H1 (cell line): ENCODE data around the gene TTYH2. TPM values are rescaled to one million over a fixed set of nuclear protein-coding genes. Genes with fewer than 3 reads are reported as not detected.
A peak's percentile ranks its signal among the peaks of the same experiment; 100 is the strongest.

Experiments
- CTCF ChIA-PET: fragments of 300-600 bp; sonication (Branson Sonifier 250); formaldehyde crosslinking; loops from one replicate; lab custom pipeline; 2021; ENCODE audit not compliant: partially characterized antibody; lab: Charles Lee
- POLR2A ChIA-PET: fragments of 300-600 bp; sonication (Branson Sonifier 250); formaldehyde crosslinking; loops from one replicate; lab custom pipeline; 2021; ENCODE audit warnings: inconsistent platforms; ENCODE audit not compliant: partially characterized antibody; lab: Charles Lee
- DNase-seq, 2 experiments: peaks; one replicate each; pipeline versions ENCODE4 v3.0.0 to v3.0.0-alpha.2; 2010 to 2022; ENCODE audit warnings: low spot score in 2 of 2, low read depth in 1 of 2, mixed read lengths in 1 of 2
- FAIRE-seq: peaks from 2 replicates; lab custom pipeline; 2011; peaks lifted over from hg19 to GRCh38; lab: Jason Lieb, UNC
- H2AFZ ChIP-seq: 2 replicates; pipeline ENCODE4 v1.8.1; 2012; ENCODE audit warnings: low read length, inconsistent platforms
- H2AK5ac ChIP-seq: 2 replicates; pipeline ENCODE4 v1.6.1; 2013; ENCODE audit warnings: low read depth, low read length
- H2BK120ac ChIP-seq: replicated peaks from 2 replicates; pipeline ENCODE3; 2013; ENCODE audit warnings: low read depth, low read length, inconsistent platforms
- H2BK12ac ChIP-seq: 2 replicates; pipeline ENCODE4 v1.6.1; 2013; ENCODE audit warnings: low read depth, low read length
- H2BK15ac ChIP-seq: 2 replicates; pipeline ENCODE4 v1.6.1; 2013; ENCODE audit warnings: low read length
- H2BK20ac ChIP-seq: 2 replicates; pipeline ENCODE4 v1.6.1; 2013; ENCODE audit warnings: low read length
- H2BK5ac ChIP-seq: 2 replicates; pipeline ENCODE4 v1.6.1; 2013; ENCODE audit warnings: low read depth, low read length
- H3K14ac ChIP-seq: 2 replicates; pipeline ENCODE4 v1.6.1; 2013; ENCODE audit warnings: inconsistent platforms; ENCODE audit not compliant: insufficient read length
- H3K18ac ChIP-seq: 2 replicates; pipeline ENCODE4 v1.6.1; 2013; ENCODE audit warnings: low read length; ENCODE audit errors: extremely low read depth
- H3K23ac ChIP-seq: 2 replicates; pipeline ENCODE4 v1.6.1; 2013; ENCODE audit warnings: inconsistent platforms; ENCODE audit not compliant: insufficient read length
- H3K23me2 ChIP-seq: 2 replicates; pipeline ENCODE4 v1.6.1; 2013; ENCODE audit warnings: low read depth, low read length
- H3K27ac ChIP-seq: 2 replicates; pipeline ENCODE4 v1.6.1; 2011; ENCODE audit warnings: low read depth, low read length, inconsistent platforms
- H3K27me3 ChIP-seq, 4 experiments: replicated peaks in 1 of 4; 1 replicate in 1 of 4; 2 replicates in 3 of 4; pipeline versions ENCODE4 v1.6.1 to v1.8.1; 2011 to 2013; ENCODE audit warnings: low read length in 3 of 4, mild to moderate bottlenecking in 3 of 4, inconsistent platforms in 2 of 4, mixed read lengths in 2 of 4, moderate library complexity in 1 of 4; ENCODE audit not compliant: control insufficient read depth in 3 of 4, insufficient read depth in 3 of 4; ENCODE audit errors: extremely low read depth in 1 of 4
- H3K36me3 ChIP-seq, 4 experiments: 2 replicates each; pipeline versions ENCODE4 v1.6.1 to v1.8.1; 2011 to 2013; ENCODE audit warnings: mild to moderate bottlenecking in 4 of 4, low read length in 3 of 4, moderate library complexity in 2 of 4, control low read depth in 1 of 4, inconsistent platforms in 1 of 4; ENCODE audit not compliant: insufficient read depth in 4 of 4, control insufficient read depth in 2 of 4
- H3K4ac ChIP-seq: replicated peaks from 2 replicates; pipeline ENCODE3; 2013; ENCODE audit warnings: low read length, low read depth, mixed read lengths, inconsistent platforms; ENCODE audit not compliant: insufficient read length
- H3K4me1 ChIP-seq, 4 experiments: replicated peaks in 1 of 4; 1 replicate in 1 of 4; 2 replicates in 3 of 4; pipeline versions ENCODE4 v1.6.1 to v1.8.1; 2011 to 2013; ENCODE audit warnings: low read length in 3 of 4, inconsistent platforms in 2 of 4, mixed read lengths in 1 of 4; ENCODE audit not compliant: insufficient read depth in 4 of 4, control insufficient read depth in 3 of 4
- H3K4me2 ChIP-seq, 2 experiments: 2 replicates each; pipeline versions ENCODE4 v1.6.1 to v1.8.1; 2011 to 2013; ENCODE audit warnings: low read depth in 2 of 2, low read length in 2 of 2, control low read depth in 1 of 2, inconsistent platforms in 1 of 2, mild to moderate bottlenecking in 1 of 2; ENCODE audit not compliant: insufficient read depth in 1 of 2
- H3K4me3 ChIP-seq, 4 experiments: fragments of 200-600, 300-600 bp in 1 of 4; sonication (generic), shearing (Covaris generic), sonication (Bioruptor Twin) in 1 of 4; 2 replicates each; pipeline versions ENCODE4 v1.5.1 to v1.8.1; 2011 to 2016; ENCODE audit warnings: low read length in 4 of 4, low read depth in 3 of 4, control low read depth in 2 of 4, inconsistent platforms in 2 of 4, mild to moderate bottlenecking in 2 of 4, mixed read lengths in 1 of 4, moderate library complexity in 1 of 4; ENCODE audit not compliant: insufficient read depth in 2 of 4; ENCODE audit errors: extremely low read depth in 1 of 4
- H3K56ac ChIP-seq: replicated peaks from 2 replicates; pipeline ENCODE3; 2013; ENCODE audit warnings: low read depth, mild to moderate bottlenecking, mixed read lengths, low read length, inconsistent platforms; ENCODE audit not compliant: insufficient read length
- H3K79me1 ChIP-seq: 2 replicates; pipeline ENCODE4 v1.6.1; 2013; ENCODE audit warnings: low read depth, low read length, control low read depth
- H3K79me2 ChIP-seq, 2 experiments: 2 replicates each; pipeline versions ENCODE4 v1.6.1 to v1.8.1; 2012 to 2013; ENCODE audit warnings: low read length in 2 of 2, mild to moderate bottlenecking in 2 of 2, inconsistent platforms in 1 of 2; ENCODE audit not compliant: insufficient read depth in 2 of 2, control insufficient read depth in 1 of 2
- H3K9ac ChIP-seq, 4 experiments: replicated peaks in 1 of 4; 1 replicate in 1 of 4; 2 replicates in 3 of 4; pipeline versions ENCODE4 v1.6.1 to v1.8.1; 2011 to 2013; ENCODE audit warnings: low read depth in 3 of 4, low read length in 3 of 4, control low read depth in 2 of 4, mild to moderate bottlenecking in 2 of 4, moderate library complexity in 2 of 4, inconsistent platforms in 1 of 4; ENCODE audit errors: extremely low read depth in 1 of 4
- H3K9me3 ChIP-seq, 2 experiments: 2 replicates each; pipeline versions ENCODE4 v1.6.1 to v1.8.1; 2012 to 2013; ENCODE audit warnings: mild to moderate bottlenecking in 2 of 2, moderate library complexity in 2 of 2, control low read depth in 1 of 2, inconsistent platforms in 1 of 2, low read depth in 1 of 2, low read length in 1 of 2, mixed read lengths in 1 of 2; ENCODE audit not compliant: insufficient read depth in 2 of 2
- H4K20me1 ChIP-seq, 2 experiments: replicated peaks in 1 of 2; 2 replicates each; pipeline versions ENCODE3 to v1.8.1; 2011 to 2013; ENCODE audit warnings: inconsistent platforms in 2 of 2, low read length in 2 of 2, mild to moderate bottlenecking in 1 of 2; ENCODE audit not compliant: insufficient read depth in 2 of 2, control insufficient read depth in 1 of 2
- H4K5ac ChIP-seq: 2 replicates; pipeline ENCODE4 v1.6.1; 2013; ENCODE audit warnings: low read length, low read depth, mixed read lengths, inconsistent platforms; ENCODE audit not compliant: insufficient read length
- H4K8ac ChIP-seq: 2 replicates; pipeline ENCODE4 v1.8.0; 2013; ENCODE audit warnings: mild to moderate bottlenecking, moderate library complexity, low read length, inconsistent platforms; ENCODE audit not compliant: insufficient read depth; ENCODE audit errors: extremely low read depth
- H4K91ac ChIP-seq: replicated peaks from 2 replicates; pipeline ENCODE3; 2013; ENCODE audit warnings: low read length, mixed read lengths, inconsistent platforms; ENCODE audit not compliant: insufficient read length
- CBX8 ChIP-seq: fragments of 300-800, 300-1000 bp; sonication (generic); IDR thresholded peaks from 2 replicates; pipeline ENCODE4 v1.7.1; 2016; ENCODE audit warnings: low read depth, low read length, borderline replicate concordance
- GABPA ChIP-seq: IDR thresholded peaks from 2 replicates; pipeline ENCODE4 v1.6.1; 2011; ENCODE audit warnings: mild to moderate bottlenecking, low read length, moderate library complexity, borderline replicate concordance; ENCODE audit not compliant: insufficient read depth
- GTF2F1 ChIP-seq: IDR thresholded peaks from 2 replicates; pipeline ENCODE4 v1.6.1; 2012; ENCODE audit warnings: low read depth, low read length, improper control_type of control experiment, borderline replicate concordance
- RAD21 ChIP-seq, 2 experiments: IDR thresholded peaks in 1 of 2; conservative IDR thresholded peaks in 1 of 2; 2 replicates each; pipeline ENCODE4 v1.6.1; 2011; ENCODE audit warnings: low read depth in 2 of 2, low read length in 2 of 2, improper control_type of control experiment in 1 of 2, inconsistent platforms in 1 of 2, mild to moderate bottlenecking in 1 of 2, moderate library complexity in 1 of 2
- SIN3A ChIP-seq, 2 experiments: IDR thresholded peaks in 1 of 2; conservative IDR thresholded peaks in 1 of 2; 2 replicates each; pipeline ENCODE4 v1.6.1; 2011 to 2012; ENCODE audit warnings: low read length in 2 of 2, improper control_type of control experiment in 1 of 2, low read depth in 1 of 2, mild to moderate bottlenecking in 1 of 2
- SIRT6 ChIP-seq: IDR thresholded peaks from one replicate; pipeline ENCODE4 v1.7.1; 2012; ENCODE audit warnings: low read length, inconsistent platforms
- SIX5 ChIP-seq: IDR thresholded peaks from 2 replicates; pipeline ENCODE4 v1.6.1; 2011; ENCODE audit warnings: mild to moderate bottlenecking, low read depth, low read length
- TAF1 ChIP-seq: IDR thresholded peaks from 2 replicates; pipeline ENCODE4 v1.6.1; 2011; ENCODE audit warnings: mild to moderate bottlenecking, low read depth, low read length
- WGBS, 2 experiments: shearing (Covaris generic) in 1 of 2; methylation state at CpG; one replicate each; pipeline versions ENCODE4 v1.1.6 to v1.1.7; 2013 to 2015; ENCODE audit warnings: low lambda C conversion rate in 2 of 2, mixed read lengths in 2 of 2, inconsistent platforms in 1 of 2, low coverage in 1 of 2, missing lambda C conversion rate in 1 of 2; ENCODE audit not compliant: insufficient replicate concordance in 2 of 2, insufficient coverage in 1 of 2, insufficient read length in 1 of 2; ENCODE audit errors: extremely low coverage in 1 of 2, missing lambda C conversion rate in 1 of 2; 5-methylcytosine and 5-hydroxymethylcytosine counted together
- polyA plus RNA-seq, 7 experiments: library from polyadenylated mRNA; depleted of rRNA in 3 of 7; stranded (reverse) in 5 of 7; unstranded in 2 of 7; fragments of >200 nt in 5 of 7; fragments of 200-250 nt in 2 of 7; gene quantifications; 1 replicate in 5 of 7; 2 replicates in 1 of 7; 4 replicates in 1 of 7; pipeline versions ENCODE4 v1.2.1 to v1.2.3, GENCODE V29; 2011 to 2013; ENCODE audit warnings: missing spikeins in 2 of 7, mixed read lengths in 2 of 7
- total RNA-seq: library from RNA; stranded (reverse); fragmentation: NEBNext Ultra II Directional; extraction: Animal tissue kit (Norgen Biotek cat#: 25700); gene quantifications from 2 replicates; pipeline ENCODE4 v1.2.1, GENCODE V29; 2021

Gene TTYH2
- total and polyA plus RNA-seq, 2 of the 8 experiments (the other 6 are each of a cell fraction or from before 2014, with no cell fraction given) = 3.2 to 9.2 TPM

- no peaks in the 10 kb centered on the region for H3K9me3 ChIP-seq
- FAIRE-seq (no peak), DNase-seq (no peak)
- peak overlapping the region; percentile 84 to 88; a peak in 3 of 4 replicates for H3K4me2 ChIP-seq
- H2BK15ac ChIP-seq = no peak overlapping the region
- H3K27ac ChIP-seq = no peak overlapping the region
- H3K4me1 ChIP-seq = peaks cover 8 to 21% (median 20%) of the 10 kb centered on the region in 4 experiments
- no peak overlapping the region for H3K14ac ChIP-seq
- peak overlapping the region in 2 of 4 experiments; percentile 62; a peak in 2 of 8 replicates for H3K4me3 ChIP-seq
- no peak overlapping the region for H3K4ac ChIP-seq
- no peak overlapping the region for H4K8ac ChIP-seq
- H3K56ac ChIP-seq = no peak overlapping the region
- H2BK120ac ChIP-seq = no peak overlapping the region
- H2AK5ac ChIP-seq = no peak overlapping the region
- no peak overlapping the region for H2AFZ ChIP-seq
- H3K9ac ChIP-seq = no peak overlapping the region
- no peaks in the 10 kb centered on the region for H3K79me2 ChIP-seq
- no peak overlapping the region for H4K5ac ChIP-seq
- peak overlapping the region; percentile 29; the same call in 1 of the 2 replicates for H2BK12ac ChIP-seq
- no peaks in the 10 kb centered on the region; the same call in 1 of the 2 replicates for H3K79me1 ChIP-seq
- H2BK5ac ChIP-seq = no peak overlapping the region
- peaks cover 21% of the 10 kb centered on the region for H3K23me2 ChIP-seq
- WGBS, 2 experiments = 75% methylated on average over 15 of the region's 16 CpGs; no CpG with 5 or more reads in 1 of the 2 experiments
- no peak overlapping the region for H3K18ac ChIP-seq
- no peak overlapping the region for H2BK20ac ChIP-seq
- ChIA-PET POLR2A (interaction anchor here (1.6 to 6.9 kb wide), 3 partner anchors 10 to 28 kb away, joined by 3 to 65 read pairs (median 61); partner anchors contain the start of gene RPL38), CTCF (interaction anchor here (1.4 to 1.5 kb wide), 2 partner anchors 9 to 15 kb away, joined by 4 to 6 read pairs; no protein-coding TSS in a partner anchor)
- H3K23ac ChIP-seq = no peak overlapping the region
- peaks cover 5% of the 10 kb centered on the region in 4 experiments; a peak in 6 of 8 replicates for H3K36me3 ChIP-seq
- H4K91ac ChIP-seq = no peak overlapping the region
- H4K20me1 ChIP-seq = peaks cover 3 to 10% of the 10 kb centered on the region in 2 experiments
- peaks cover 2 to 20% (median 11%) of the 10 kb centered on the region in 4 experiments; a peak in 6 of 7 replicates for H3K27me3 ChIP-seq
- TF ChIP-seq GTF2F1 (no peak), TAF1 (no peak), RAD21 (IDR thresholded peaks at IDR 0.05 in 1 of 2, conservative IDR thresholded peaks at IDR 0.05 in 1 of 2; ENCODE audit: low read depth in 2 of 2, low read length in 2 of 2) (no peak), SIX5 (no peak), SIN3A (conservative IDR thresholded peaks at IDR 0.05 in 1 of 2, IDR thresholded peaks at IDR 0.05 in 1 of 2; ENCODE audit: low read depth in 1 of 2, low read length in 2 of 2) (no peak), SIRT6 (no peak), CBX8 (no peak), GABPA (no peak)
These were observed 1.3 kb downstream of the TTYH2 start for GRCh38 chr17:74214484-74215341.
